Inferior parietal cortex (tissue), 1 donor: ENCODE results near the gene SLC2A13.

ENCODE experiments used
- DNase-seq: peaks from one replicate; pipeline ENCODE4 v3.0.0-alpha.2; 2016; ENCODE audit errors: extremely low spot score

SLC2A13 gene

GRCh38 chr12:39993268-39993667 is 112.6 kb downstream of the SLC2A13 start:
- DNase-seq = no peak

GRCh38 chr12:39990122-39991101 is 115.5 kb downstream of the SLC2A13 start:
- DNase-seq = no peak

- DNase-seq = no peak
These were observed 116.4 kb downstream of the SLC2A13 start for GRCh38 chr12:39989501-39989900.

- no peak for DNase-seq
These were observed 117.3 kb downstream of the SLC2A13 start for GRCh38 chr12:39988574-39988973.

- DNase-seq = no peak
These were observed 119.2 kb downstream of the SLC2A13 start for GRCh38 chr12:39986674-39987073.

- no peak for DNase-seq
These were observed 121.2 kb downstream of the SLC2A13 start for GRCh38 chr12:39984670-39985069.

GRCh38 chr12:39975374-39975918 is 130.4 kb downstream of the SLC2A13 start:
- DNase-seq = no peak

- DNase-seq = no peak
These were observed 133.8 kb downstream of the SLC2A13 start for GRCh38 chr12:39972119-39972518.

GRCh38 chr12:39971348-39971747 is 134.5 kb downstream of the SLC2A13 start:
- DNase-seq = no peak

GRCh38 chr12:39966721-39967120 is 139.2 kb downstream of the SLC2A13 start:
- no peak for DNase-seq

GRCh38 chr12:39966256-39966655 is 139.6 kb downstream of the SLC2A13 start:
- no peak for DNase-seq

GRCh38 chr12:39959467-39959866 is 146.4 kb downstream of the SLC2A13 start:
- no peak for DNase-seq

GRCh38 chr12:39959031-39959430 is 146.8 kb downstream of the SLC2A13 start:
- DNase-seq = no peak

GRCh38 chr12:39958377-39958776 is 147.5 kb downstream of the SLC2A13 start:
- DNase-seq = no peak

GRCh38 chr12:39956725-39957124 is 149.2 kb downstream of the SLC2A13 start:
- DNase-seq = no peak

- no peak for DNase-seq
These were observed 159.3 kb downstream of the SLC2A13 start for GRCh38 chr12:39946361-39947280.

GRCh38 chr12:39937119-39937518 is 168.8 kb downstream of the SLC2A13 start:
- DNase-seq = no peak

- DNase-seq = no peak
These were observed 170.0 kb downstream of the SLC2A13 start for GRCh38 chr12:39935839-39936238.

- no peak for DNase-seq
These were observed 170.6 kb downstream of the SLC2A13 start for GRCh38 chr12:39935275-39935674.

GRCh38 chr12:39931857-39932256 is 174.0 kb downstream of the SLC2A13 start:
- no peak for DNase-seq

- no peak for DNase-seq
These were observed 174.7 kb downstream of the SLC2A13 start for GRCh38 chr12:39931231-39931630.

GRCh38 chr12:39930101-39930500 is 175.8 kb downstream of the SLC2A13 start:
- DNase-seq = no peak
